HFF-Myc (cell line): Measurements from ENCODE around the gene NR3C1.
A peak's percentile ranks its signal among the peaks of the same experiment; 100 is the strongest.

Experiments used
- DNase-seq: peaks from one replicate; pipeline ENCODE4 v3.0.0-alpha.2; 2011; ENCODE audit warnings: low read depth; ENCODE audit errors: extremely low read depth
- H3K4me3 ChIP-seq: replicated peaks from 2 replicates; pipeline ENCODE4 v1.5.1; 2011; ENCODE audit warnings: low read depth, mild to moderate bottlenecking, control low read depth, low read length
- TF ChIP-seq, protein P1 (sequence below): IDR thresholded peaks from 2 replicates; pipeline ENCODE4 v1.5.1; 2012; ENCODE audit warnings: mild to moderate bottlenecking, low read depth, low read length, control low read depth; ENCODE audit errors: missing control alignments

The NR3C1 gene

DNA sequence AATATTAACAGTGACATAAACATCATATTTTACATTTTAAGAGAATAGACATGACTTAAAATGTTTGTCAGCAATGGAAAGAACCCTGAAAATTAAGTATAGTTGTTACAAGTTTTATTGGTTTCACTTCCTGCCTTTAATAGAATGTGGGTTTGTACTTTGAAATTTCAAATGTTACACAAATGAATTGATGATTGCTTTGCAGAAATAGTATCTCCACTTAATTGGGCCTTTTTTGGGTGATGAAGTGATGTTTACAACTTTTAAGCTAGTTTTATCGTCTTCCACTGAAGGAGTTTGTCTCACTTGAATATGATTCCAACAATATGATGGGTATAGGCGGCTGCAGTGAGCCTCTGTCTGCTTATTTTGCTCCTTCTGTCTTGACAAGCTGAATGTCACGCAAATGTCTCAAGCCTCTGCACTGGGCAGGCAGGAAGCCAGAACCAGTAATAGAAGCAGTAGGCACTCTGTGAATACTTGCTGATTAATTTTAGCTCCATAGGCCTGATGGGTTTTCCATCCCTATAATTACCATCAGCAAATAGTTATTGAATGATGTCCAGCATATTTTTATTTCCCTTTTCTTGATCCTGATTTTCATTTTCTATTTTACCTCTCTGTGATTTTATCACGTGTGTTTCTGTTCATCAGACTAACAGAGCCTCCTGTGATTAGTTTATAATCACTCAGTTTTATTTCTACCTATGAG, 10.6 kb upstream of the NR3C1 start:
- DNase-seq = no peak
- H3K4me3 ChIP-seq = no peak overlapping the region
- TF ChIP-seq, protein P1, sequence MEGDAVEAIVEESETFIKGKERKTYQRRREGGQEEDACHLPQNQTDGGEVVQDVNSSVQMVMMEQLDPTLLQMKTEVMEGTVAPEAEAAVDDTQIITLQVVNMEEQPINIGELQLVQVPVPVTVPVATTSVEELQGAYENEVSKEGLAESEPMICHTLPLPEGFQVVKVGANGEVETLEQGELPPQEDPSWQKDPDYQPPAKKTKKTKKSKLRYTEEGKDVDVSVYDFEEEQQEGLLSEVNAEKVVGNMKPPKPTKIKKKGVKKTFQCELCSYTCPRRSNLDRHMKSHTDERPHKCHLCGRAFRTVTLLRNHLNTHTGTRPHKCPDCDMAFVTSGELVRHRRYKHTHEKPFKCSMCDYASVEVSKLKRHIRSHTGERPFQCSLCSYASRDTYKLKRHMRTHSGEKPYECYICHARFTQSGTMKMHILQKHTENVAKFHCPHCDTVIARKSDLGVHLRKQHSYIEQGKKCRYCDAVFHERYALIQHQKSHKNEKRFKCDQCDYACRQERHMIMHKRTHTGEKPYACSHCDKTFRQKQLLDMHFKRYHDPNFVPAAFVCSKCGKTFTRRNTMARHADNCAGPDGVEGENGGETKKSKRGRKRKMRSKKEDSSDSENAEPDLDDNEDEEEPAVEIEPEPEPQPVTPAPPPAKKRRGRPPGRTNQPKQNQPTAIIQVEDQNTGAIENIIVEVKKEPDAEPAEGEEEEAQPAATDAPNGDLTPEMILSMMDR = no peak

DNA sequence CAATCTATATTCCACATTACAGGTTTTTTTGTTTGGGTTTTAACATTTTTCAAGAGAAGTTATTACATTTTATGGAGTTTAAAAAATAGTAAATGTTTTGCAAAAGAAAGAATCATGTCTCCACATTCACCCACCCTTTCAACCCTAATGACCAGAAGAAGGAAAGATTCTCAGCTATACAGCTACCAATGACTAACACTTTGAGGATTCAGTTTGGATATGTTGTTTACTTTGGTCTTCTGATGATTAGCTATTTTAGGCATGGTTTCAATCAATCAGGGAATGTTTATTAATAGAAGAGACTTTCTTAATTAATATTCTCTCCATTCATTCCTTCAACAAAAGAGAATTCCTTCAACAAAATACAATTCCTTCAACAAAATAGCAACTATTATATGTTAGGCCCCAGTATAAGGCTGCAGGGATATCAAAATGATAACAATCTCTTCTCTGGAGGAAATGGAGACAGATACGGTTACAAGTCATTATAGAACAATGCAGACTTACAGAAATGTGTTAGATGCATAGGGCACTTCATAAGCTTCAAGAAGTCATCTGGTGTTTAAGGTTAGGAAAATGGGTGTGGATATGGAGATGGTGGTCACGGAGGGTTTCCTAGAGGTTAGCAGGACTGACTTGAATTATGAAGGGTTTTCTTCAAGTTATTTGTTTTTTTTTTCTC, 9.3 kb upstream of the NR3C1 start:
- no peak overlapping the region for H3K4me3 ChIP-seq
- TF ChIP-seq, protein P1 = no peak
- DNase-seq = no peak

DNA sequence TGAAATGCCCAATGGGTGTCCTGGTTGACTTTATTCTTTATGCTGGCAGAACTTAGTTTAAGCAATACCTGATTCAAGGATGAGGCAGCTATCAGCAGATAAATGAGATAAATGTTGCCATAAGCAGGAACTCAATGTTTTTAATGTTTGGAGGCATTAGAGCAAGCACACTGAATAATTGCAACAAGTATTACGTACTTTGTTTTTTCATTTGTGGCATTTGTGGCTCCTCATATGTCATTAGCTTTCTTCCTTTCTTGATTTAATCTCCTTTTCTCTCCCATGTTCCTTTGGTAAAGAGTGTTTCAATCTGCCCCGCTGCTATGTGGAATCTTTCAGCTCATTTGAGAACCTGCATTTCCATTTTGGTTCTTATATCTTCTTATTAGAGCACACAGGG, 6.4 kb upstream of the NR3C1 start:
- TF ChIP-seq, protein P1 = no peak
- DNase-seq = no peak
- H3K4me3 ChIP-seq = no peak overlapping the region

DNA sequence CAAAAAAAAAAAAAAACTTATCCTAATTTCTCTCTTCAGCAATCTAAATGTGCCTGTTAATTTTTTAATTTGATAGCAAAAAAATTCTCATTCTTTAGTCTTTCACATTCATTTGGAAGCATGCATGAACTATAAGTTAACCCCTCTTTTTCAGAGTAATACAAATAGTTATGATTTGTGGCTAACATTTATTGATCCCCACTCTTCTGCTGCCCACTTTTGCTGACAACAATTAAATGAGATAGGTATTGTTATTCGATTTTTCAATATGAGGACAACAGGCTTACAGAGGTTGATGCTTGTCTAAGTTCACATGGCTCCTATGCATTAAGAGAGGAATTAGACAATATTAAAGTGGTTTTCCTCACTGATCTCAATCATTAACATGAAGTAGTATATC, 2.9 kb upstream of the NR3C1 start:
- TF ChIP-seq, protein P1 = no peak

DNA sequence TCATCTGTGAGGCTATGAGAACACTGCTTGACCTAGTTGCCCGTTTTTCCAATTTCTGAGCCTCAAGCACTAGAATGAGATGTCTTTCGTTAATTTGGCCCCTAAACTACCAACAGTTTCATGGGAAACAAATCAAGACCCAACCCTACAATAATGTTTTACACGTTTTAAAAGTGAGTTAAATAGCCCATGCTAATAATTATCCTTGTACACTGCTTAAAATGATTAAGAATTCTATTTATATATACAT, 2.3 kb upstream of the NR3C1 start:
- peak overlapping the region; percentile 72 for H3K4me3 ChIP-seq
- DNase-seq = no peak
- TF ChIP-seq, protein P1 = no peak

More for the DNA sequence above, 2.9 kb upstream of the NR3C1 start:
- no peak for DNase-seq
- H3K4me3 ChIP-seq = no peak overlapping the region

DNA sequence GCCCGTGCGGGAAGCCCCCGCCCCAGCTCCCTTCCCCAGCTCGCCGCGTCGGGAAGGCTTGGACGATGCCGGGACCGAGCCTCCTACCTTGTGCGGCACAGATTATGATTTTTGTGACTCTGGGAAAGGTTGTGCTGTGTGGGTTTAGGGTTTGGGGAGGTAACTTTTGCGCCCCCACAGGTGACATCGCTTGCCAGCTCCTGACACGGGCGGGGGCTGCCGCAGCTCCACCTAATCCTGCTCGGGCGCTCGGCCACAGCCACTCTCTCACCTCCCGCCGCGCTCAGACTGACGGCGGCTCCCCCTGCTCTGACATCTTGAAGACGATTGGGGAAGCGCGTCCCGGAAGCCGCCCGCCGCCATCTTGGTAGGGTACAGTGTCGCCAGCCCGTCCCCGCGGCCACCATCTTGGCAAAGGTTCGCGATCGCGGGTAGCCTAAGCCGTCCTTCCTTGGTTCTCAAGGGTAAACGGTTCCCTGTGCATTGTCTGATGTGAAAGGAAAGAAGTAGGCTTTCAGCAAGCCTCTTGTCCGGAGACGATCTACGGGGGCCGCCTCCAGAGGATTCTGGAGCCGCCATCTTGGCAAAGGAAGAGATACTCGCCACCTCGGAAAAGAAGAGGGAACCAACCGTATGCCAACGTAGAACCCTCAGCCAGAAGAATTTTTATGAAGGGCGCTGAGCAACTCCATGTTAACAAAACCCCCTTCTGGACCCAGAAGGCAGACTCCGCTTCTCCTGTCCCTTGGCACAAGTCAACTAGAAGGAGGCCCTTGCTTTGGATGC, 1.8 kb upstream of the NR3C1 start:
- TF ChIP-seq, protein P1 = no peak
- no peak for DNase-seq
- H3K4me3 ChIP-seq = peak overlapping the region; percentile 72
